Neural cell (in vitro differentiated cells): ENCODE results near the gene TADA2B. TPM values are rescaled to one million over a fixed set of nuclear protein-coding genes. Genes with fewer than 3 reads are reported as not detected.

Source experiments
- H2AFZ ChIP-seq: fragments of 200-600, 300-800 bp; sonication (generic), shearing (Covaris generic); 2 replicates; pipeline ENCODE4 v1.6.0; 2014; ENCODE audit warnings: low read depth, mild to moderate bottlenecking, antibody characterized with exemption, low read length, moderate library complexity
- H3F3A ChIP-seq: fragments of 200-600 bp; shearing (Covaris generic); 2 replicates; pipeline ENCODE4 v1.6.1; 2016; ENCODE audit warnings: mild to moderate bottlenecking, moderate library complexity, mixed read lengths, antibody characterized with exemption, low read length; ENCODE audit not compliant: insufficient read depth, poor library complexity, severe bottlenecking
- H3K27ac ChIP-seq: fragments of 200-600, 300-800 bp; sonication (generic), shearing (Covaris generic); 2 replicates; pipeline ENCODE4 v1.5.1; 2014; ENCODE audit warnings: mild to moderate bottlenecking, low read length, moderate library complexity
- H3K27me3 ChIP-seq: fragments of 300-800, 200-600 bp; sonication (generic), shearing (Covaris generic); 2 replicates; pipeline ENCODE4 v1.6.0; 2014; ENCODE audit warnings: mild to moderate bottlenecking, low read depth, low read length, moderate library complexity; ENCODE audit not compliant: insufficient read depth
- H3K36me3 ChIP-seq: fragments of 300-800, 200-600 bp; sonication (generic), shearing (Covaris generic); 2 replicates; pipeline ENCODE4 v1.5.1; 2014; ENCODE audit warnings: mild to moderate bottlenecking, antibody characterized with exemption, low read length, moderate library complexity; ENCODE audit not compliant: insufficient read depth
- H3K4me2 ChIP-seq: fragments of 300-800, 200-600 bp; sonication (generic), shearing (Covaris generic); 2 replicates; pipeline ENCODE4 v1.6.0; 2014; ENCODE audit warnings: mild to moderate bottlenecking, low read length
- H3K4me3 ChIP-seq: fragments of 300-800, 200-600 bp; sonication (generic), shearing (Covaris generic); 2 replicates; pipeline ENCODE4 v1.5.1; 2014; ENCODE audit warnings: mild to moderate bottlenecking, low read length, moderate library complexity
- H3K79me2 ChIP-seq: fragments of 200-600 bp; shearing (Covaris generic); replicated peaks from 2 replicates; pipeline ENCODE4 v1.6.0; 2014; ENCODE audit warnings: mild to moderate bottlenecking, low read length, moderate library complexity; ENCODE audit not compliant: insufficient read depth
- H3K9ac ChIP-seq: fragments of 300-800, 200-600 bp; sonication (generic), shearing (Covaris generic); 2 replicates; pipeline ENCODE4 v1.6.1; 2016; ENCODE audit warnings: mild to moderate bottlenecking, low read length, mixed read lengths
- H3K9me2 ChIP-seq: fragments of 200-600 bp; shearing (Covaris generic); 2 replicates; pipeline ENCODE4 v1.6.1; 2016; ENCODE audit warnings: mild to moderate bottlenecking, low read length, mixed read lengths; ENCODE audit not compliant: insufficient read depth
- H3K9me3 ChIP-seq: fragments of 200-600, 300-800 bp; sonication (generic), shearing (Covaris generic); 2 replicates; pipeline ENCODE4 v1.6.1; 2016; ENCODE audit warnings: mild to moderate bottlenecking, mixed run types, low read length, moderate library complexity, mixed read lengths
- H4K20me1 ChIP-seq: fragments of 200-600 bp; shearing (Covaris generic); 2 replicates; pipeline ENCODE4 v1.6.1; 2016; ENCODE audit warnings: mild to moderate bottlenecking, mixed run types; ENCODE audit not compliant: insufficient read depth
- EP300 ChIP-seq: fragments of 450-650 bp; conservative IDR thresholded peaks from 2 replicates; pipeline ENCODE4 v1.6.1; 2014; ENCODE audit warnings: antibody characterized with exemption, mild to moderate bottlenecking, moderate library complexity; ENCODE audit not compliant: poor library complexity, severe bottlenecking
- EZH2 ChIP-seq: fragments of 200-600, 300-800 bp; shearing (Covaris generic), sonication (generic); IDR thresholded peaks from 2 replicates; pipeline ENCODE4 v1.6.1; 2014; ENCODE audit warnings: antibody characterized with exemption, low read length, borderline replicate concordance, mild to moderate bottlenecking; ENCODE audit not compliant: insufficient read depth, poor library complexity, severe bottlenecking
- MXI1 ChIP-seq: fragments of 450-650 bp; conservative IDR thresholded peaks from 2 replicates; pipeline ENCODE4 v1.6.1; 2014; ENCODE audit warnings: antibody characterized with exemption, mild to moderate bottlenecking; ENCODE audit not compliant: poor library complexity, severe bottlenecking
- POLR2AphosphoS5 ChIP-seq: IDR thresholded peaks from 2 replicates; pipeline ENCODE4 v1.6.1; 2012
- RAD21 ChIP-seq: fragments of 450-650 bp; conservative IDR thresholded peaks from 2 replicates; pipeline ENCODE4 v1.6.1; 2014; ENCODE audit warnings: antibody characterized with exemption, mild to moderate bottlenecking, moderate library complexity
- SMC3 ChIP-seq: fragments of 450-650 bp; conservative IDR thresholded peaks from 2 replicates; pipeline ENCODE4 v1.6.1; 2014; ENCODE audit warnings: antibody characterized with exemption, mild to moderate bottlenecking, moderate library complexity; ENCODE audit not compliant: poor library complexity
- TAF1 ChIP-seq: IDR thresholded peaks from 2 replicates; pipeline ENCODE4 v1.6.1; 2012; ENCODE audit warnings: low read depth
- polyA plus RNA-seq: library from polyadenylated mRNA; depleted of rRNA; stranded (reverse); fragments of >200 nt; gene quantifications from 2 replicates; pipeline ENCODE4 v1.2.3, GENCODE V29; 2014
- TF ChIP-seq, protein P1 (sequence below): IDR thresholded peaks from 2 replicates; pipeline ENCODE4 v1.6.1; 2012; ENCODE audit warnings: borderline replicate concordance
- TF ChIP-seq, protein P2 (sequence below): fragments of 450-650 bp; IDR thresholded peaks from 2 replicates; pipeline ENCODE4 v1.5.1; 2014; ENCODE audit warnings: antibody characterized with exemption, mild to moderate bottlenecking, moderate library complexity; ENCODE audit not compliant: poor library complexity, severe bottlenecking

The TADA2B gene
- polyA plus RNA-seq, 1 donor from 2014 or later, result 13.9 TPM

DNA sequence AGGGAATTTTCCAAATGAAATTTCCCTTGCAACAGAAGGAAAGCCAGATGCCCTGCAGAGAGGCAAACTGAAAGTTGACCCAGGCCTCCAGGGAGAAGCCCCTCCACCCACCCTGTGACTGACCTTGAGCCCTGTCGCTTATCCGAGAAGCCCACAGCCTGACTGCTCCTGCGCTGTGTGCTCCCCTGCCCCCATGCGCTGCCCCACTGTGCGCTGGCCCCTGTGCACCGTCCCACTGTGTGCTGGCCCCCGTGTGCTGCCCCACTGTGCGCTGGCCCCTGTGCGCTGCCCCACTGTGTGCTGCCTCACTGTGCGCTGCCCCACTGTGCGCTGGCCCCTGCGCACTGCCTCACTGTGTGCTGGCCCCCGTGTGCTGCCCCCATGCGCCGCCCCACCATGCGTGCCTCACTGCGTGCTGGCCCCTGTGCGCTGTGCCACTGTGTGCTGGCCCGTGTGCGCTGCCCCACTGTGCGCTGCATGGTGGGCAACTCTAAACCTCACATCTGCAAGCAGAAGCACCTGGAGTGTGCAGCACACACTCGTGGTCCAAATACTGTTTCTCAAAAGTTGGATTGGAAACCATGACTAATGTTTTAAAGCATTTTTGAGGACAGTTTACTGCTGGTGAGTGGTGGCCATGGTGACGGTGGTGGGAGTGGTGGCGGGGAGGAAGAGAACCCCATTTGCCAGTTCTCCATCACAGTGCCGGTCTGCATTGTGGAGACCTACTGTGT lies 33.0 kb downstream of the TADA2B start:
- H2AFZ ChIP-seq, result no peak overlapping the region
- H3K4me3 ChIP-seq, result no peak overlapping the region
- no peaks in the 10 kb centered on the region for H3K9me2 ChIP-seq
- H3K79me2 ChIP-seq, result no peaks in the 10 kb centered on the region
- H3K9me3 ChIP-seq, result no peaks in the 10 kb centered on the region
- no peaks in the 10 kb centered on the region for H3K27me3 ChIP-seq
- TF ChIP-seq RAD21 (no peak), MXI1 (no peak), SMC3 (no peak), EZH2 (no peak), TAF1 (no peak), EP300 (no peak), POLR2AphosphoS5 (no peak)
- TF ChIP-seq, protein P1, sequence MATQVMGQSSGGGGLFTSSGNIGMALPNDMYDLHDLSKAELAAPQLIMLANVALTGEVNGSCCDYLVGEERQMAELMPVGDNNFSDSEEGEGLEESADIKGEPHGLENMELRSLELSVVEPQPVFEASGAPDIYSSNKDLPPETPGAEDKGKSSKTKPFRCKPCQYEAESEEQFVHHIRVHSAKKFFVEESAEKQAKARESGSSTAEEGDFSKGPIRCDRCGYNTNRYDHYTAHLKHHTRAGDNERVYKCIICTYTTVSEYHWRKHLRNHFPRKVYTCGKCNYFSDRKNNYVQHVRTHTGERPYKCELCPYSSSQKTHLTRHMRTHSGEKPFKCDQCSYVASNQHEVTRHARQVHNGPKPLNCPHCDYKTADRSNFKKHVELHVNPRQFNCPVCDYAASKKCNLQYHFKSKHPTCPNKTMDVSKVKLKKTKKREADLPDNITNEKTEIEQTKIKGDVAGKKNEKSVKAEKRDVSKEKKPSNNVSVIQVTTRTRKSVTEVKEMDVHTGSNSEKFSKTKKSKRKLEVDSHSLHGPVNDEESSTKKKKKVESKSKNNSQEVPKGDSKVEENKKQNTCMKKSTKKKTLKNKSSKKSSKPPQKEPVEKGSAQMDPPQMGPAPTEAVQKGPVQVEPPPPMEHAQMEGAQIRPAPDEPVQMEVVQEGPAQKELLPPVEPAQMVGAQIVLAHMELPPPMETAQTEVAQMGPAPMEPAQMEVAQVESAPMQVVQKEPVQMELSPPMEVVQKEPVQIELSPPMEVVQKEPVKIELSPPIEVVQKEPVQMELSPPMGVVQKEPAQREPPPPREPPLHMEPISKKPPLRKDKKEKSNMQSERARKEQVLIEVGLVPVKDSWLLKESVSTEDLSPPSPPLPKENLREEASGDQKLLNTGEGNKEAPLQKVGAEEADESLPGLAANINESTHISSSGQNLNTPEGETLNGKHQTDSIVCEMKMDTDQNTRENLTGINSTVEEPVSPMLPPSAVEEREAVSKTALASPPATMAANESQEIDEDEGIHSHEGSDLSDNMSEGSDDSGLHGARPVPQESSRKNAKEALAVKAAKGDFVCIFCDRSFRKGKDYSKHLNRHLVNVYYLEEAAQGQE, result no peak
- TF ChIP-seq, protein P2, sequence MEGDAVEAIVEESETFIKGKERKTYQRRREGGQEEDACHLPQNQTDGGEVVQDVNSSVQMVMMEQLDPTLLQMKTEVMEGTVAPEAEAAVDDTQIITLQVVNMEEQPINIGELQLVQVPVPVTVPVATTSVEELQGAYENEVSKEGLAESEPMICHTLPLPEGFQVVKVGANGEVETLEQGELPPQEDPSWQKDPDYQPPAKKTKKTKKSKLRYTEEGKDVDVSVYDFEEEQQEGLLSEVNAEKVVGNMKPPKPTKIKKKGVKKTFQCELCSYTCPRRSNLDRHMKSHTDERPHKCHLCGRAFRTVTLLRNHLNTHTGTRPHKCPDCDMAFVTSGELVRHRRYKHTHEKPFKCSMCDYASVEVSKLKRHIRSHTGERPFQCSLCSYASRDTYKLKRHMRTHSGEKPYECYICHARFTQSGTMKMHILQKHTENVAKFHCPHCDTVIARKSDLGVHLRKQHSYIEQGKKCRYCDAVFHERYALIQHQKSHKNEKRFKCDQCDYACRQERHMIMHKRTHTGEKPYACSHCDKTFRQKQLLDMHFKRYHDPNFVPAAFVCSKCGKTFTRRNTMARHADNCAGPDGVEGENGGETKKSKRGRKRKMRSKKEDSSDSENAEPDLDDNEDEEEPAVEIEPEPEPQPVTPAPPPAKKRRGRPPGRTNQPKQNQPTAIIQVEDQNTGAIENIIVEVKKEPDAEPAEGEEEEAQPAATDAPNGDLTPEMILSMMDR, result no peak
- H3K9ac ChIP-seq, result no peak overlapping the region
- no peaks in the 10 kb centered on the region for H4K20me1 ChIP-seq
- no peak overlapping the region for H3K4me2 ChIP-seq
- H3K27ac ChIP-seq, result no peak overlapping the region
- no peaks in the 10 kb centered on the region for H3K36me3 ChIP-seq
- H3F3A ChIP-seq, result no peaks in the 10 kb centered on the region

- Histone ChIP-seq H2AFZ (no peak overlapping the region), H3K9me2 (no peaks in the 10 kb centered on the region), H4K20me1 (no peaks in the 10 kb centered on the region), H3F3A (no peaks in the 10 kb centered on the region), H3K27me3 (no peaks in the 10 kb centered on the region), H3K36me3 (no peaks in the 10 kb centered on the region), H3K4me3 (no peak overlapping the region), H3K27ac (no peak overlapping the region), H3K79me2 (no peaks in the 10 kb centered on the region), H3K9me3 (no peaks in the 10 kb centered on the region), H3K9ac (no peak overlapping the region), H3K4me2 (no peak overlapping the region)
- TF ChIP-seq EP300 (no peak), POLR2AphosphoS5 (no peak), RAD21 (no peak), SMC3 (no peak), EZH2 (no peak), MXI1 (no peak), TAF1 (no peak)
- TF ChIP-seq, protein P2, result no peak
- TF ChIP-seq, protein P1, result no peak
These were observed 33.5 kb downstream of the TADA2B start for GRCh38 chr4:7076696-7077082.
